NCI-H146 (cell line): ENCODE data around the gene CCDC167.
A peak's percentile ranks its signal among the peaks of the same experiment; 100 is the strongest.

Source experiments
- DNase-seq: peaks from one replicate; lab custom pipeline; 2025; lab: John Stamatoyannopoulos, UW

Gene CCDC167

DNA sequence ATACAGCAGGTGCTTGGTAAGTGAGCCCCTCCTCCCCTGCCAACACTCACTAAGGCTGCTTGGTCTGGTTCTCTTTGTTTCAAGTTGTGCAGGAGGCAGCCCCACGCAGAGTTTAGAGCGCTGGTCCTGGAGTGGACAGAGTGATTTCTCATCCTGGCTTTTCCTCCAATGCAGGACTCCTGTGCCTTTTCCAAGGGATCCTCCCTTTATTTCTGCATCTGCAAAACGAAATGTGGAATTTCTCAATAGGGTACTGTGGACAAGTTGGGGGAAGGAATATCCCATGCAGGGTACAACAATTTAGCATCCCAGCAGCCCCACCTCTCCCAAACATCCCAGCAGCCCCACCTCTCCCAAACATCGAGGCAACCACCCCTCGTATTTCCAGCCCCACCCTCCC, 30.6 kb upstream of the CCDC167 start:
- no peak for DNase-seq

- DNase-seq = no peak
Measured at GRCh38 chr6:37528541-37528940, 28.8 kb upstream of the CCDC167 start.

- no peak for DNase-seq
Measured at GRCh38 chr6:37525460-37526357, 26.0 kb upstream of the CCDC167 start.

- DNase-seq = no peak
Measured at GRCh38 chr6:37524970-37525318, 25.3 kb upstream of the CCDC167 start.

DNA sequence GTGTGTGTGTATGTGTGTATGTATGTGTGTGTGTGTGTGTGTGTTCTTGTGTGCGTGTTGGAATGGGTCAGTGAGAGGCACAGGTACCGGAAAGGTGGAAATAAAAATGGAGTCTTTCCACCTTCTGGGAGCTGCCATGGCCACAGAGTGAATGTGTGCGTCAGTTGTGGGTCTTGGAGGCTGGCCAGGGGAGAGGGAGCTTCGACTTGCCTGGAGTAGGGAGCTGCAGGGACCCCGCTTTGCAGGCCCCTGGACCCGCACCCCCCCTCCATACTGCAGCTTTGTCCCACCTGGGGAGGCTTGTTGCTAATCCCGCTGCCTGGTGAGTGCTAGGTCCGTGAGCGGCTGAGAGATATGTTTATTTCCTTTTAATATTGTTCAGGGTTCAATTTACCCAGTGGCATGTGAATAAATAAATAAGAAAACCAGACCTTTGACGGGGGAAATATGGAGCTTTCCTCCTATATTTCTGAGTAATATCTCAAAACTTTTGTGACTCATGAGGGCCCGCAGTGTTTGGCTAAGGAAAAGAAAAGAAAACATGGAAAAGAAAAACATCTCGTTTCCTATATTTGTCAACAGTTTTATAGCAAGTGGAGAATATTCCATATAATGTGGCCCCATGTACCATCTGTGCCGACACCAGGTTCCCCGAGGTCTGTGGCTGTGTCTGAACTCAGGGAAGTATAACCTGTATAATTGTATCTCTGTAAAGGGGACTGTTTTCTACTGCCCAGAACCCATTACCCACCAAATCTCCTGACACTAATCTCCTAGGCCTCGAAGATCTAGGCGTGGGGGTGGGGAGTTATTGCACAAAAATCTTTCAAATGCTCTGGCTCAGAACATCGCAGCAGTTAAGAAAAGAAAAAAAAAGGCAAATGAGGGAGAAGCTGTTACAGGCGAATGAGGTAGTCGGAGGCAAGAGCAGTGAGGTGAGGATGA, 24.6 kb upstream of the CCDC167 start:
- DNase-seq = no peak

GRCh38 chr6:37523412-37523811, 23.7 kb upstream of the CCDC167 start:
- DNase-seq = no peak

- no peak for DNase-seq
Measured at GRCh38 chr6:37522836-37523235, 23.1 kb upstream of the CCDC167 start.

DNA sequence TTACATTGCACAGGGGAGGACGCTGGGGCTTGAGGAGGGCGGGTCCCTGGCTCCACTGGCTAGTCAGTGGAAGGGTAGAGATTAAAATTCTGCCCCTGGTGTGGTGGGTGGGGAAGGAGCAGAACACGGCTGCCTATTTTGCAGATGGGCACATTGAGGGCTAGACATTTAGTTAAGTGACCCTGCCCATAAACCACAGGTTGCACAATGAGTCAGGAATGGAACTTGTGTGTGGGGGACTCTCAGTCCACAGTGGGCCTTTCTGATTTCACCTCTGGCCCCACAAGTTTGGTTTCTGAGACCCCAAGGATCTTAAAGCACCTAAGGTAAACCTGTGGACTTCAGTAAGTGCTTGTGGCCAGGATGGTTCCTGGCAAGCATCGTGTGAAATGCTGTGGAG, 22.0 kb upstream of the CCDC167 start:
- no peak for DNase-seq

GRCh38 chr6:37520926-37521325, 21.2 kb upstream of the CCDC167 start:
- DNase-seq = no peak

DNA sequence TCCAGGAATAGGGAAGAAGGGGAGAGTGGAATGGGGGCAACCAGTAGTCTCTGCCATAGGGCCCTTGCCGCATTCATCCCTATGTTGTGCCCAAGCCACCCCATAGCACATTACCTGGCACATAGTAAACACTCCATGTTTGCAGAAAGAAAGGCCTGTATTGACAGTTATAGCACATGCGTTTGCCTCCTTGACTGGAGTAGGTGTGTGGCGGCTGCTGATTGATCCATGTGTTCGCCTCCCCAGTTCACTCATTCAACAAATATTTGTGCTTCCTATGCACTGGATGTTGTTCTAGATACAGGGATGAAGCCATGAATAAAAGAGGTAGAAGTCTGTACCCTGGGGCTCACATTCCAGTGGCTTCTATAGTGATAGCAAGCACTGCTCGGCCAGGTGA, 19.8 kb upstream of the CCDC167 start:
- DNase-seq = no peak

DNA sequence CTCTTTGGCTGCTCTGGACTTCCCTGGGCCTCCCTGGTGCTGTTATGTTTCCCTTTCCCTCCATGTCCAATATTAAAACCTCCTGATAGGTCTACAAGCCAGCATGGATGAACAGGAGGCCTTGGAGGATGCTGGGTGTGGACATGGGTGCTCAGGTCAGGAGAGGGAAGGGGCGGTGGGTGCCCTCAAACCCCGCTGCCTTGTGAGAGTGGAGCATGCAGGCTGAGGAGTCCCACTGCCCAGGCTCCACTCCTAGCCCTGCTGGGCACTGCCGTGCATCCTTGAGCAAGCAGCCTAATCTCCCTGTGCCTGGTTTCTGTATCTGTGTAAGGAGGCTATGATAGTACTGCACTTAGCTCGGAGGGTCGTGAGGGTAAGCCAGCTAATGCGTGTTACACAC, 18.4 kb upstream of the CCDC167 start:
- DNase-seq = no peak

- DNase-seq = no peak
Measured at GRCh38 chr6:37517411-37517812, 17.7 kb upstream of the CCDC167 start.

DNA sequence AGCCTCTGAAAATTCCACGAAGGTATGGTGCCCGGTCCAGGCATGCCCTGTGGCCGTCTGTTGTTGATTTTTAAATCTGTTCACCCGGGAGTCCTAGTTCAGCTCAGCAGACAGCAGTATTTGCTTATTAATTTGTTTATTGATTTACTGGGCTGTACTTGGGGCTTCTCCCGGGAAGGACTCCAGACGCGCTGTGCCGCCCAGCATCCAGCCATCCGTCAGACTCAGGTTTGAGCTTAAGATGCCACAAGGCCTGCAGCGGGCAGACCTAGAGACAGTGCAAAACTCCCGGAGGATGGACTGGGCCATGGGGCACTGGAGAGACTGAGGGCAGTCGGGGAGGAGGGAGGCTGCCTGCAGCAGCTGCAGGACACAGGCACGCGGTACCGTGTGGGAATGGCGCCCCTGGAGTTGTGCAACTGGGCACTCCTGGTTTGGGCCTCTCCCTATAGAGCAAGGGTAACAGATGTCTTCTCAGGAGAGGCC, 17.3 kb upstream of the CCDC167 start:
- DNase-seq = peak; percentile 71

GRCh38 chr6:37516076-37516919, 16.6 kb upstream of the CCDC167 start:
- peak; percentile 94 for DNase-seq

- DNase-seq = peak; percentile 79
Measured at GRCh38 chr6:37515712-37516075, 16.0 kb upstream of the CCDC167 start.

DNA sequence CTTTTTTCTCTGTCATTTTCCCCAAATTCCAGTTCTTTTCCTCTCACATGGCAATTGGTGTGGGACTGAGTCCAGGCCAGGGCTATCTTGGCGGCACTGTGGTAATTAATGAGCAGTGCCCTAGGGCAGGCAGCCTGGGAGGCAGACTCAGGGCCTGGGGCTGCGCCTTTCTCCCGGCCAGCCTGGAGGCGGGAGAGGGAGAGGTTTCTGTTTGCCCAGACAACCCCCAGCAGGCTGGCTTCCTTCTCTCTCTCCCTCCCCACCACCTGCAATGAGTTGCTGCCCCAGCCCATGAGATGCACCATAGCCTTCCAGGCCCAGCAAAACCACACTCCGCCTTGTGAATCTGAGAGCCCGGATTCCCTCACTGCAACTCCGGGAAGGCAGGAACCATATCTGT, 15.1 kb upstream of the CCDC167 start:
- peak; percentile 76 for DNase-seq

DNA sequence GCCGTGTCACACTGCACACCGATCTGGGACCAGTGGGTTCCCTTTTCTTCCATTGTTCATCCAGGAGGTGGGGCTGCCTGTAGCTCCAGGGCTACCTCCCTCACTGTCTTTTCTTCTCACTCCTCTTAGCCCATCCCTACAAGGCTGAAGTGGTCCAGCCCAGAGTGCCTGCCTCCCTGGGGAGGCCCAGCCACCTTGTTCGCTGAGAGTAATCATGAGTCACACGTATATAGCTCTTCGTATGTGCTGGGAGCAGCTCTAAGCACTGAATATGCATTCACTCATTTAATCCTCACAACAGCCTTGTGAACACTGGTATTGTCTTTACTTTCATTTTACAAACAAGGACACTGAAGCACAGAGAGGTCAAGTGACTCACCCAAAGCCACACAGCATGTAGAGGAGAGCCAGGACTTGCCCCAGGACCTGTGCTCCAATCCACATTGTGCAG, 14.7 kb upstream of the CCDC167 start:
- no peak for DNase-seq

GRCh38 chr6:37513576-37513975, 13.9 kb upstream of the CCDC167 start:
- no peak for DNase-seq

DNA sequence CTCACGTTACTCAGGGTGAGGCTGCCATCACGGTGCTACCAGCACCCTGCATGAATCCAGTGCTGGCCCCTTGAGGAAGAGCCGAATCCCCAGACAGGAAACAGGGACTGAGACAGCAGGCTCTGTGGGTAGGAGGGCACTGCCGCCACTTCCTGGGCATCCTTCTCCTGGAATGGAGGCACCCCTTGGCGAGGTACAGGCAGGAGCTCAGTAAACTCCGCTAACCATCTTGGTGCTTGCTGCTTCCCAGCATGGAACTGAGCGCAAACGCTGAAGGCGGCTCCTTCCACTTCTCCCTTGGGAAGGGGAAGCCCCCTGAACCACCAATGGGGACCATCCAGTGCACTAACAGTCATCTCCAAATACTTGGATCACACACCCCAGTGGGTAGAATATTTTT, 13.5 kb upstream of the CCDC167 start:
- DNase-seq = no peak

- DNase-seq = no peak
Measured at GRCh38 chr6:37512400-37513011, 12.8 kb upstream of the CCDC167 start.

- no peak for DNase-seq
Measured at GRCh38 chr6:37511910-37512399, 12.3 kb upstream of the CCDC167 start.
